IMR-90 (cell line): Measurements from ENCODE around the gene DISP2. TPM values are rescaled to one million over a fixed set of nuclear protein-coding genes. Genes with fewer than 3 reads are reported as not detected.

ENCODE experiments used
- ATAC-seq: fragments of 200-7000 bp; cut with Tn5 transposase; 2 replicates; pipeline ENCODE4 v1.9.1; 2020; ENCODE audit warnings: low read depth, mild to moderate bottlenecking, moderate library complexity
- BruUV-seq: library from RNA; stranded (reverse); fragments of 400-500 nt; replicated peaks from 2 replicates; lab custom pipeline; 2021; lab: Mats Ljungman, UMichigan
- CTCF ChIA-PET: fragments of 300-600 bp; formaldehyde crosslinking; extraction: SDS; loops from one replicate; lab custom pipeline; 2021; ENCODE audit warnings: antibody characterized with exemption; lab: Yijun Ruan, JAX
- POLR2A ChIA-PET: fragments of 300-600 bp; sonication (Branson Sonifier 250); formaldehyde crosslinking; loops from one replicate; lab custom pipeline; 2022; ENCODE audit warnings: antibody characterized with exemption; ENCODE audit not compliant: unreplicated experiment; lab: Charles Lee
- DNase-seq: peaks from one replicate; pipeline ENCODE4 v3.0.0; 2013
- H2AFZ ChIP-seq: replicated peaks from 2 replicates; pipeline ENCODE3; 2013; ENCODE audit warnings: low read length, mild to moderate bottlenecking; ENCODE audit not compliant: poor library complexity
- H2AK5ac ChIP-seq: 2 replicates; pipeline ENCODE4 v1.6.1; 2013; ENCODE audit warnings: low read depth, low read length, inconsistent platforms
- H2AK9ac ChIP-seq: replicated peaks from 2 replicates; pipeline ENCODE3; 2013; ENCODE audit warnings: mild to moderate bottlenecking, low read depth, low read length, moderate library complexity; ENCODE audit not compliant: poor library complexity
- H2BK120ac ChIP-seq: 2 replicates; pipeline ENCODE4 v1.6.1; 2013; ENCODE audit warnings: low read depth, low read length, inconsistent platforms
- H2BK15ac ChIP-seq: 3 replicates; pipeline ENCODE4 v1.6.1; 2013; ENCODE audit warnings: low read depth, low read length, inconsistent platforms
- H2BK20ac ChIP-seq: 2 replicates; pipeline ENCODE4 v1.6.1; 2013; ENCODE audit warnings: low read depth, mild to moderate bottlenecking, inconsistent platforms, low read length, moderate library complexity
- H2BK5ac ChIP-seq: 2 replicates; pipeline ENCODE4 v1.6.1; 2013; ENCODE audit warnings: mild to moderate bottlenecking, low read depth, low read length, inconsistent platforms; ENCODE audit not compliant: poor library complexity, severe bottlenecking
- H3K14ac ChIP-seq: replicated peaks from 2 replicates; pipeline ENCODE4 v1.6.1; 2013; ENCODE audit warnings: low read depth, low read length, inconsistent platforms
- H3K18ac ChIP-seq: 2 replicates; pipeline ENCODE4 v1.6.1; 2013; ENCODE audit warnings: low read depth, low read length, control low read depth
- H3K23ac ChIP-seq: 2 replicates; pipeline ENCODE4 v1.6.1; 2013; ENCODE audit warnings: low read depth, low read length, inconsistent platforms
- H3K27ac ChIP-seq: 2 replicates; pipeline ENCODE4 v1.5.1; 2013; ENCODE audit warnings: mild to moderate bottlenecking, control low read depth, low read length; ENCODE audit not compliant: insufficient read depth
- H3K27me3 ChIP-seq: 2 replicates; pipeline ENCODE4 v1.6.1; 2013; ENCODE audit warnings: low read length; ENCODE audit not compliant: control insufficient read depth, insufficient read depth
- H3K36me3 ChIP-seq: 2 replicates; pipeline ENCODE4 v1.6.1; 2013; ENCODE audit warnings: low read length, mixed read lengths; ENCODE audit not compliant: control insufficient read depth, insufficient read depth
- H3K4ac ChIP-seq: 2 replicates; pipeline ENCODE4 v1.6.1; 2013; ENCODE audit warnings: low read depth, low read length, inconsistent platforms
- H3K4me1 ChIP-seq: 2 replicates; pipeline ENCODE4 v1.6.1; 2013; ENCODE audit warnings: low read length, mixed read lengths; ENCODE audit not compliant: control insufficient read depth, insufficient read depth
- H3K4me2 ChIP-seq: 2 replicates; pipeline ENCODE4 v1.6.1; 2013; ENCODE audit warnings: low read depth, mild to moderate bottlenecking, control low read depth, low read length, moderate library complexity
- H3K4me3 ChIP-seq: 2 replicates; pipeline ENCODE4 v1.5.1; 2013; ENCODE audit warnings: low read depth, mild to moderate bottlenecking, control low read depth, low read length, moderate library complexity; ENCODE audit not compliant: insufficient read depth
- H3K56ac ChIP-seq: 2 replicates; pipeline ENCODE4 v1.6.1; 2013; ENCODE audit warnings: low read length, inconsistent platforms; ENCODE audit not compliant: insufficient read depth; ENCODE audit errors: extremely low read depth
- H3K79me1 ChIP-seq, 2 experiments: 2 replicates each; pipeline ENCODE4 v1.6.1; 2013; ENCODE audit warnings: low read length in 2 of 2, inconsistent platforms in 1 of 2, low read depth in 1 of 2
- H3K9ac ChIP-seq: 2 replicates; pipeline ENCODE4 v1.6.1; 2013; ENCODE audit warnings: low read depth, low read length, control low read depth
- H3K9me1 ChIP-seq: 2 replicates; pipeline ENCODE4 v1.6.1; 2013; ENCODE audit warnings: low read length, inconsistent platforms; ENCODE audit not compliant: insufficient read depth
- H3K9me3 ChIP-seq: 2 replicates; pipeline ENCODE4 v1.6.1; 2013; ENCODE audit warnings: low read length; ENCODE audit not compliant: control insufficient read depth, insufficient read depth
- H4K20me1 ChIP-seq: 2 replicates; pipeline ENCODE4 v1.6.1; 2013; ENCODE audit warnings: low read length, inconsistent platforms; ENCODE audit not compliant: insufficient read depth
- H4K5ac ChIP-seq: 2 replicates; pipeline ENCODE4 v1.6.1; 2013; ENCODE audit warnings: mild to moderate bottlenecking, low read depth, low read length, control low read depth
- H4K8ac ChIP-seq, 2 experiments: 2 replicates each; pipeline ENCODE4 v1.6.1; 2013; ENCODE audit warnings: low read depth in 2 of 2, low read length in 2 of 2, control low read depth in 1 of 2, inconsistent platforms in 1 of 2
- H4K91ac ChIP-seq: 2 replicates; pipeline ENCODE4 v1.6.1; 2013; ENCODE audit warnings: low read depth, low read length, inconsistent platforms; ENCODE audit not compliant: insufficient read depth
- MAFK ChIP-seq: IDR thresholded peaks from 2 replicates; pipeline ENCODE4 v1.6.1; 2012; ENCODE audit warnings: low read depth, low read length, improper control_type of control experiment
- USF2 ChIP-seq: fragments of 150-350 bp; IDR thresholded peaks from 2 replicates; pipeline ENCODE4 v1.6.1; 2017; ENCODE audit warnings: mild to moderate bottlenecking, antibody characterized with exemption, low read length, low read depth
- WGBS, 2 experiments: methylation state at CpG; one replicate each; pipeline versions ENCODE4 v1.1.5 to v1.1.7; 2013; ENCODE audit warnings: missing lambda C conversion rate in 2 of 2; ENCODE audit not compliant: insufficient read length in 1 of 2; ENCODE audit errors: extremely low coverage in 2 of 2; 5-methylcytosine and 5-hydroxymethylcytosine counted together
- dilution Hi-C: fragments of 300-500 bp; cut with HindIII; formaldehyde crosslinking; loops from one replicate; pipeline ENCODE4 v1.14.3; 2018; ENCODE audit warnings: low sequenced_read_pairs; ENCODE audit not compliant: unreplicated experiment
- in situ Hi-C: fragments of 300-500 bp; cut with MboI; formaldehyde crosslinking; loops from 3 replicates; pipeline ENCODE4 v1.14.3; 2019; ENCODE audit warnings: low sequenced_read_pairs, inconsistent platforms, mixed read lengths
- intact Hi-C: fragments of 100-400 bp; cut with micrococcal nuclease; formaldehyde crosslinking; loops from 2 replicates; pipeline ENCODE4 v1.10.0; 2022
- polyA plus RNA-seq, 3 experiments: library from polyadenylated mRNA; depleted of rRNA; stranded (reverse); fragments of >200 nt; gene quantifications; 2 replicates each; pipeline ENCODE4 v1.2.3, GENCODE V29; 2012; ENCODE audit warnings: low replicate concordance in 1 of 3
- total RNA-seq: library from RNA; depleted of rRNA; stranded (reverse); fragments of >200 nt; gene quantifications from 2 replicates; pipeline ENCODE4 v1.2.3, GENCODE V29; 2012

Gene DISP2
- total and polyA plus RNA-seq, 2 of the 4 experiments (the other 2 are of a cell fraction) = 0.34 to 0.36 TPM

- BruUV-seq = no TSS peak
- DNase-seq = no peak
- peak overlapping the region; percentile 91 for H3K27ac ChIP-seq
- H4K20me1 ChIP-seq = 0 out of 2 replicates have a peak, but pooled peaks cover 12% of the 10 kb centered on the region
- H3K18ac ChIP-seq = peak overlapping the region; percentile 91
- H2AK5ac ChIP-seq = peak overlapping the region; percentile 86
- H3K14ac ChIP-seq = peak overlapping the region; percentile 25
- H3K4ac ChIP-seq = peak overlapping the region; percentile 73
- H3K23ac ChIP-seq = peak overlapping the region; percentile 74
- peak overlapping the region; percentile 17; the same call in 2 of the 3 replicates for H2BK15ac ChIP-seq
- peaks cover 36 to 85% of the 10 kb centered on the region in 2 experiments for H3K79me1 ChIP-seq
- CTCF ChIA-PET = interaction anchor here (0.6 to 1.8 kb wide), 5 partner anchors 10 to 273 kb away, joined by 3 to 9 read pairs (median 4); no protein-coding TSS in a partner anchor
- TF ChIP-seq USF2 (no peak), MAFK (peak; percentile 85)
- H3K4me1 ChIP-seq = peaks cover 48% of the 10 kb centered on the region
- no peak overlapping the region for H2AK9ac ChIP-seq
- POLR2A ChIA-PET = interaction anchor here (2.4 kb wide), 1 partner anchor 11 kb away, joined by 20 read pairs; the partner anchor contains the start of gene CCDC9B
- H3K4me2 ChIP-seq = peak overlapping the region; percentile 77
- in situ Hi-C loops (no loop called here), intact Hi-C loops (no loop called here), dilution Hi-C loops (no loop called here)
- H3K9me3 ChIP-seq = no peaks in the 10 kb centered on the region
- peak overlapping the region; percentile 83 for H4K5ac ChIP-seq
- no peak overlapping the region for H3K56ac ChIP-seq
- peak overlapping the region; percentile 83 for H2BK20ac ChIP-seq
- peak overlapping the region; percentile 11 to 85; a peak in 3 of 4 replicates for H4K8ac ChIP-seq
- H2AFZ ChIP-seq = no peak overlapping the region
- peaks cover 37% of the 10 kb centered on the region for H3K9me1 ChIP-seq
- H4K91ac ChIP-seq = peak overlapping the region; percentile 90
- H3K27me3 ChIP-seq = no peaks in the 10 kb centered on the region
- H3K4me3 ChIP-seq = no peak overlapping the region
- peak overlapping the region; percentile 61 for H3K9ac ChIP-seq
- H2BK120ac ChIP-seq = peak overlapping the region; percentile 77
- no peak for ATAC-seq
- H2BK5ac ChIP-seq = peak overlapping the region; percentile 91
- 92% methylated on average over 4 of the region's 5 CpGs; no CpG with 5 or more reads in 1 of the 2 experiments for WGBS, 2 experiments
- no peaks in the 10 kb centered on the region; the same call in 1 of the 2 replicates for H3K36me3 ChIP-seq
Observed at GRCh38 chr15:40328751-40329150, 29.3 kb upstream of the DISP2 start.
